ENCODE measurements around the gene DNAH11.

GRCh38 chr7:21708096-21708495 lies 165.3 kb downstream of the DNAH11 start:
- TF ChIP-seq REST (IDR thresholded peaks at IDR 0.05; ENCODE audit: low read depth) (no peak), CEBPB (IDR thresholded peaks at IDR 0.05) (no peak), RAD21 (IDR thresholded peaks at IDR 0.05; ENCODE audit: low read depth) (no peak), YY1 (IDR thresholded peaks at IDR 0.05; ENCODE audit: low read depth) (no peak), EP300 (IDR thresholded peaks at IDR 0.05; ENCODE audit: borderline replicate concordance) (no peak), TEAD4 (IDR thresholded peaks at IDR 0.05) (no peak), EGR1 (IDR thresholded peaks at IDR 0.05) (no peak), FOXM1 (IDR thresholded peaks at IDR 0.05; ENCODE audit: borderline replicate concordance, low read depth) (no peak)

All from Ishikawa (cell line).